ENCODE results near the gene CLASP2.
"Not testable (repeated sequence)": the region's sequence is repeated elsewhere in the genome, so short reads cannot be mapped to it uniquely, and the experiment has no call there.

The CLASP2 gene

DNA sequence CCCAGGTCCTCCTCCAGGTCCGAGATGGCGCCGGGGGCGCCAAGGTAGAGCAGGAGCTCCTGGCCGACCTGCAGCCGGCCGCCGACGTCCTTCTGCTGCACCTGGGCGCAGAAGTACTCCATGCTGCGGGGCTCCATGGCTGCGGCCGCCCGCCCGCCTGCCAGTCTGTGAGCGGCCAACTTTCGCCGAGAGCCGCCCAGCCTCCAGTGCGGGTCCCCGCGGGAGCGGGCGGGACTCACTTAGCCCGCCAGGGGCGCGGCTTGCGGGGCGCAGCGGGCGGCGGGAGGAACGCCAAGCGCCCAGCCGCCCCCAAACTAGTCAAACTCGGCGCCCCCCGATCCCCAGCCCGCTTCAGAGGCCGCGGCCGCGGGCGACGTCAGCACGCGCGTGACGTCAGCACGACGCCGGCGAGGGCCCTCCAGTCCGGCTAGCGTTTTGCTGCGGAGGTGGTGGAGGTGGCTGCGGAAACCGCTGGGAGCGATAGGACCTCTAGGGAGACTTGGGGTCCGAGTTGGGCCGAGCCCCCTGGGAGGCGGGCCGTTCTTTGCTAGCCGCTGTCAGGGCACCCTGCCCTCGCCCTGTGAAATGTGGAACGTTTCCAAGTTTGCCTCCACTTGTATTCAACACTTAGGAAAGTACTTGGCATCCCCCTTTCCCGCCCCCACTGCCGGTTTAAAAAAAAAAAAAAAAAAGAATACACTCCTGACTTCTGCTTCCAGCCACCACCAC is at the start of gene CLASP2:
TSS of gene CLASP2 (minus strand) at position 389 of the 729 bp plus-strand sequence. CDS start at position 137, 252 bp downstream.
- peak; percentile 89 for DNase-seq

GRCh38 chr3:33758864-33759263 is 40.8 kb upstream of the CLASP2 start:
- DNase-seq: no peak

- DNase-seq: no peak
These were observed 40.2 kb upstream of the CLASP2 start for GRCh38 chr3:33758281-33758680.

DNA sequence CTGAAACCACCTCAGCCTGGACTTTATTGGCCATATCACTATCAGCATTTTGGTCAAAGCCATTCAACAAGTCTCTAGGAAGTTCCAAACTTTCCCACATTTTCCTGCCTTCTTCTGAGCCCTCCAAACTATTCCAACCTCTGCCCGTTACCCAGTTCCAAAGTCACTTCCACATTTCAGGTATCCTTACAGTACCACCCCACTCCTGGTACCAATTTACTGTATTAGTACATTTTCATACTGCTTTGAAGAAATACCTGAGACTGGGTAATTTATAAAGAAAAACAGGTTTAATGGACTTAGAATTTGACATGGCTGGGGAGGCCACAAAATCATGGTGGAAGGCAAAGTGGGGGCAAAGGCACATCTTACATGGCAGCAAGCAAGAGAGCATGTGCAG is 36.3 kb upstream of the CLASP2 start:
- not testable (repeated sequence) for DNase-seq

GRCh38 chr3:33751336-33751735 is 33.3 kb upstream of the CLASP2 start:
- DNase-seq: peak; percentile 11

DNA sequence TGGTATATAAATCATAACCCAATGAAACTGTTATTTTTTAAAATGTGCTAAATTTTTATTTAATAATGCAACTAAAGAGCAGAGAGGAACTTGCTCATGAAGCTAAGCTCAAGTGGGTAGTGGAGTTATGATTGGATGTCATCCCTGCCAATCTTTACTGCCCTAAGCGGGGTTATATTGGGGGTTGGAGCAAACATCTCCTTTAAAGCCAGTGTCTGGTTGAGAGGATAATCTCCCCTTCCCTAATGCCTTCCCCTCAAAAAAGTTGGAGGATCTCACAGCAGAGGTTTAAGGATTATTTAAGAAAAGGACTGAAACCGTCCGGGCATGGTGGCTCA is 32.1 kb upstream of the CLASP2 start:
- no peak for DNase-seq

GRCh38 chr3:33749546-33750210 is 31.6 kb upstream of the CLASP2 start:
- DNase-seq: no peak

DNA sequence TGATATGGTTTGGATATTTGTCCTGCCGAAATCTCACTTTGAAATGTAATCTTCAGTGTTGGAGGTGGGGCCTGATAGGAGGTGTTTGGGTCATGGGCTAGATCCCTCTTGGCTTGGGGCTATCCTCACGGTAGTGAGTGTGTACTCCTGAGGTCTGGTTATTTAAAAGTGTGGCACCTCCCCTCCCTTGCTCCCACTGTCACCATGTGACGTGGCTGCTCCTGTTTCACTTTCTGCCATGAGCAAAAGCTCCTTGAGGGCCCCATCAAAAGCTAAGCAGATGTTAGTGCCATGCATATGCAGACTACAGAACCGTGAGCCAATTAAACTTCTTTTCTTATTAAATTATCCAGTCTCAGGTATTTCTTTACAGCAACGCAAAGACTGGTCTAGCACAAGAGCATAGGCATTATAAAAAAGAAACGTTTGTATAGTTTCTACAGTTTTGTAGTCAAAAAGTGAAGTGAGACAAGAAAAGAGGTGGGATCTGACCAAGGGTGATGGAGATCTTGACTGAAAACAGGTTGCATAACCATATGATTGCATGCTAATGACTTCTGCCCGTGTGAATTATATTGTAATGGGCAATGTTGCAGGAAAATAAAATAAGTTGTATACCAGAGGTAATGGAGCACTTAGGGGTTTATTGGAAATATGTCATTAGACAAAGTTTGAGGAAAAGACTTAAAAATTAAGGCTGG is 28.5 kb upstream of the CLASP2 start:
- no peak for DNase-seq

GRCh38 chr3:33737146-33737545 is 19.1 kb upstream of the CLASP2 start:
- no peak for DNase-seq

DNA sequence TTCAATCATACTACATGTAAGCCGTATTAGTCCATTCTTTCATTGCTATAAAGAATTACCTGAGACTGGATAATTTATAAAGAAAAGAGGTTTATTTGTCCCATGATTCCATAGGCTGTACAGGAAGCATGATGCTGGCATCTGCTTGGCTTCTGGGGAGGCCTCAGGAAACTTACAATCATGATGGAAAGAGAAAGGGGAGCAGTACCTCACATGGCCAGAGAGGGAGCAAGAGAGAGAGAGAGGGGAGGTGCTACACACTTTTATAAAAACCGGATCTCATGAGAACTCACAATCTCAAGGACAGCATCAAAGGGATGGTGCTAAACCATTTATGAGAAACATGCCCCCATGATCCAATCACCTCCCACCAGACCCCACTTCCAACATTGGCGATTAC is 14.3 kb upstream of the CLASP2 start:
- DNase-seq: no peak

DNA sequence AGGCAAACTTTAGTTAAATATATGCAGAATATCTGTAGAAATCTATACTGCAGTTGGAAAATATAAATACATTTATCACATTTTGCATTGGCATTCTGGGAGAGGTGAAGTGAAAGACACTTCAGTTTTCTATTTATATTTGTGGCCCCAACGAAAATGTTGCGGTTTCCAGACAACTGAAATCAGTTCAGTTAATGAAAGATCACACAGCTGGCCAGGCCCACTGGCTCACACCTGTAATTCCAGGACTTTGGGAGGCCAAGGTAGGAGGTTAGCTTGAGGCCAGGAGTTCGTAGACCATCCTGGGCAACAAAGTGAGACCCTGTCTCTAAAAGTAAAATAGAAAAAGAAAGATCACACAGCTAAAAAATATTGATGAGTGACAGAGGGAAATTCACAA is 11.9 kb upstream of the CLASP2 start:
- no peak for DNase-seq

- no peak for DNase-seq
These were observed 6.2 kb upstream of the CLASP2 start for GRCh38 chr3:33724256-33724655.

GRCh38 chr3:33722626-33723370 is 4.7 kb upstream of the CLASP2 start:
- DNase-seq: no peak

DNA sequence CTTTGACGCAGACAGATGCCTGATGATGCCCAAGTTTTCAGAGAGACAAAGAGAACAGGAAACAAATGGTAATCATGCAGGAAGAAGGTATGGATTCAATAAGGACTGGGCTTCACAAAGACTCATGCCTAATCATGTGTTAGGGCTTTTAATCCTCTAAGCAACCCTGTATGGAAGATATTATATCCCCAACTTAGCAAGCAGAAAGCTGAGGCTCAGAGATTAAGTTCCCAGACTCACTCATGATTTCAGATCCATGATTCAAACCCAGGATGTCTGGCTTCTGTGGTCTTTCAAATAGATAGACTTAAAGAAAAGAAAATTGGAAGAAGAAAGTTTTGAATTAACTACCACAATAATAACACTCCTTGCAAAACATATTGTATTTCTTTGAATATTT is 4.1 kb upstream of the CLASP2 start:
- DNase-seq: no peak

- no peak for DNase-seq
These were observed 497 bp upstream of the CLASP2 start for GRCh38 chr3:33718595-33718907.

DNA sequence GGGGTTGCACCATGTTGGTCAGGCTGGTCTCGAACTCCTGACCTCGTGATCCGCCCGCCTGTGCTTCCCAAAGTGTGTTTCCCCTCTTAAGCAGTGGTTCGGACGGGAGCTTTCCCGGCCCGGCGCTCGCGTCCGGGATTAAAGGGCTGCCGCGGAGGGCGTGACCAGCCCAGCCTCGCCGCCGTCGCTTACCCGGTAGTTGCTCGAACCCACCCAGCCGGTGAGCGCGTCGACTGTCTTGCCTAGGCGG is 513 bp downstream of the CLASP2 start:
- DNase-seq: no peak

DNA sequence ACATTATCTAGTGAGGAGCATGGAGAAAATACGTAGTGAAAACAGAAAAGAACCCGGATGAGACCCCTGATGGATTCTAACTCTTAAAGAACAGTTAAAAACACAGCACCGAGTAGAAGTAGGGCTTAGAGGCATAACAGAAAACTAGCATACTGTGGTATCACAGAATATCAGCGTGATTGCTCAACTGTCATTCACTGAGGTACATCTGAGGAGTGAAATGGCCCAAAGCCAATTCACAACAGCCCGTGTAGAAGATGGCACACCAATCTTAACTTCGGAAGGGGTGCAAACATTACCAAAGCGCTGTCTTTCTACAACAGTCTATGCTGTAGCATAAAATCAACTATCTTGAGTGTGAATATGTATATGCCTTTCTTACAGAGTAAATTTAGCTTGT is 1.8 kb downstream of the CLASP2 start:
- DNase-seq: no peak

- DNase-seq: no peak
These were observed 7.0 kb downstream of the CLASP2 start for GRCh38 chr3:33711100-33711499.

DNA sequence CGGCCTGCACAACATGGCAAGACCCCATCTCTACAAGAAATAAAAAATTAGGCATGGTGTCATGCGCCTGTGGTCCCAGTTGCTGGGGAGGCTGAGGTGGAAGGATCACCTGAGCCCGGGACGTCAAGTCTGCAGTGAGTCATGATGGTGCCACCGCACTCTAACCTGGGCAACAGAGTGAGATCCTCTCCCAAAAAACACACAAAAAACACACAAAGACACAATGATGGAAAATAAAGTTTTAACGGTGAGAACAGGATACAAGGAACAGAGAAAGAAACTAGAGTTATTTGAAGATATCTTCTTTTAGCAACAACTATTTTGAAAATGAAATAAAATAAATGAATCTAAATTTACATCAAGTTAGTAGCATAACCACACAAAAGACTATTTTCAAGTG is 12.0 kb downstream of the CLASP2 start:
- DNase-seq: no peak

DNA sequence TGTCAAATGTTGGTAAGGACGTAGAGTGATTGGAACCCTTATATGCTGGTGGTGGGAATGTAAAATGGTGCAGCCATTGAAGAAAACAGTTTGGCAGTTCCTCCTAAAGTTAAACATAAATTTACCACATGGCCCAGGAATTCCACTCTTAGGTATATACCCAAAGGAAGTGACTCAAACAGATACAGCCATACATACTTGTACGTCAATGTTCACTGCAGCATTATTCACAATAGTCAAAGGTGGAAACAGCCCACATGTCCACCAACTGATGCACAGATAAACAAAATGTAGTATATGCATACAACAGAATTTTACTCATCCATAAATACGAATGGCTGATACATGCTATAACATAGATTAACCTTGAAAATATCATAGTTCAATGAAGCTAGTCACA is 13.2 kb downstream of the CLASP2 start:
- DNase-seq: peak; percentile 39

- no peak for DNase-seq
These were observed 18.8 kb downstream of the CLASP2 start for GRCh38 chr3:33699275-33699674.

DNA sequence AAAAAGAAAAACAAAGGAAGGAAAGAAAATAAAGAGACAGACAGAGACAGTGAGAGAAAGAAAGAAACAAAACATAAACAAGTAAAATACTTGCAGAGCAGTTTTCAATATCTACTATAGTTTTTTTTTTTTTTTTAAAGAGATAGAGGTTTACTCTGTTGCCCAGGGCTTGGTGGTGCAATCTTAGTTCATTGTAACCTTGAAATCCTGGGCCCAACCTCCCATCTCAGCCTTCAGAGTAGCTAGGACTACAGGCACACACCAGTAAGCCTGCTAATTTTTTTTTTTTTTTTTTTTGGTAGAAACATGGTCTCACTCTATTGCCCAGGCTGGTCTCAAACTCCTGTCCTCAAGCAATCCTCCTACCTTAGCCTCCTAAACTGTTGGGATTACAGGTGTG is 23.1 kb downstream of the CLASP2 start:
- no peak for DNase-seq

GRCh38 chr3:33690341-33690740 is 27.7 kb downstream of the CLASP2 start:
- no peak for DNase-seq

DNA sequence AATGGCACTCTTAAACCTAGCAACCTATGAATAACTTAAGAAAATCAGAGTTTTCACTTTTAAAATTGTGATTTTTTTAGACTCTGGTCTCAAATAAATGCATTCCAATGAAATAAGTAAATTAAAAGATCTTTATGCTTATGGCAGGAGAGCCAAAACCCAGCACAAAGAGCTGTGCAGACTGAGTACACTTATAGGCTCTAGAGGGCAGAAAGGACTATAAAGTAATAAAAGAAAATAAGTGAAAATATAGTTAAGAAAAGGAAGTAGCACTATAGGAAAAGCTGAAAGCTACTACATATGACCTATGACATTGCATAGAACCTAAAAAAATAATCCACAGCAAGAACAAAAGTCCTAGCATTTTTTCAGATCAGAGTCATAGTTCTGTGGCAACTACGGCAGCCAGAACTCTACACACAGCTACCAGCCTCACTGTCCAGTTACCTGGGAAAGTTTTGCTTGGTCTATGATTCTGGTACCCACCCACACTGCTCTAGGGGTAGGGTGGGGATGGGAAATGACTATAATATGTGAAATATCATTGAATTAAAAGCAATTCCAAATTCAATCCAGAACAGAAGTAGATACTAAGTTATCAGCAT is 30.5 kb downstream of the CLASP2 start:
- no peak for DNase-seq

All from activated CD4-positive, alpha-beta T cell treated with anti-CD3 and anti-CD28 coated beads, Interleukin-2, amount 50 U/mL, for 16 hours (primary cell).